MCF 10A (cell line): ENCODE data around the gene ABHD16B. TPM values are rescaled to one million over a fixed set of nuclear protein-coding genes. Genes with fewer than 3 reads are reported as not detected.

Source experiments
- BruUV-seq: library from RNA; stranded (reverse); fragments of 400-500 nt; replicated peaks from 2 replicates; lab custom pipeline; 2021; lab: Mats Ljungman, UMichigan
- CTCF ChIA-PET: fragments of 300-600 bp; sonication (Branson Sonifier 250); formaldehyde crosslinking; extraction: SDS; loops from one replicate; lab custom pipeline; 2021; ENCODE audit warnings: antibody characterized with exemption, inconsistent platforms; lab: Yijun Ruan, JAX
- POLR2A ChIA-PET: fragments of 300-600, 350-650 bp; sonication (Branson Sonifier 250); formaldehyde crosslinking; extraction: SDS; loops from one replicate; lab custom pipeline; 2020; ENCODE audit warnings: antibody characterized with exemption, inconsistent platforms; lab: Yijun Ruan, JAX
- DNase-seq: peaks from one replicate; pipeline ENCODE4 v3.0.0-alpha.2; 2018; ENCODE audit not compliant: unreplicated experiment
- H3K27ac Mint-ChIP-seq: one replicate; pipeline ENCODE4 v1.8.0; 2022; ENCODE audit warnings: mild to moderate bottlenecking, low read depth, mixed read lengths; ENCODE audit not compliant: unreplicated experiment
- H3K27me3 Mint-ChIP-seq: one replicate; pipeline ENCODE4 v1.8.0; 2022; ENCODE audit warnings: mixed read lengths; ENCODE audit not compliant: insufficient read depth, unreplicated experiment
- H3K36me3 Mint-ChIP-seq: one replicate; pipeline ENCODE4 v1.8.0; 2022; ENCODE audit warnings: mild to moderate bottlenecking, moderate library complexity, mixed read lengths; ENCODE audit not compliant: insufficient read depth, unreplicated experiment
- H3K4me1 Mint-ChIP-seq: one replicate; pipeline ENCODE4 v1.8.0; 2022; ENCODE audit warnings: mixed read lengths; ENCODE audit not compliant: insufficient read depth, unreplicated experiment
- H3K4me3 Mint-ChIP-seq: one replicate; pipeline ENCODE4 v1.8.0; 2022; ENCODE audit warnings: mild to moderate bottlenecking, moderate library complexity, mixed read lengths; ENCODE audit not compliant: unreplicated experiment
- H3K9me3 Mint-ChIP-seq: one replicate; pipeline ENCODE4 v1.8.0; 2022; ENCODE audit warnings: mixed read lengths; ENCODE audit not compliant: unreplicated experiment
- intact Hi-C: fragments of 100-400 bp; cut with micrococcal nuclease; formaldehyde crosslinking; loops from 2 replicates; pipeline ENCODE4 v1.14.1; 2022
- total RNA-seq: library from RNA; stranded (reverse); gene quantifications from 2 replicates; pipeline ENCODE4 v1.2.3, GENCODE V29; 2022
- TF ChIP-seq, protein P1 (sequence below): fragments of 200-600 bp; IDR thresholded peaks from one replicate; pipeline ENCODE4 v1.8.0; 2022; ENCODE audit warnings: antibody characterized with exemption, mild to moderate bottlenecking; ENCODE audit not compliant: unreplicated experiment

The ABHD16B gene
- total RNA-seq, 1 experiment from 2014 or later: not detected

DNA sequence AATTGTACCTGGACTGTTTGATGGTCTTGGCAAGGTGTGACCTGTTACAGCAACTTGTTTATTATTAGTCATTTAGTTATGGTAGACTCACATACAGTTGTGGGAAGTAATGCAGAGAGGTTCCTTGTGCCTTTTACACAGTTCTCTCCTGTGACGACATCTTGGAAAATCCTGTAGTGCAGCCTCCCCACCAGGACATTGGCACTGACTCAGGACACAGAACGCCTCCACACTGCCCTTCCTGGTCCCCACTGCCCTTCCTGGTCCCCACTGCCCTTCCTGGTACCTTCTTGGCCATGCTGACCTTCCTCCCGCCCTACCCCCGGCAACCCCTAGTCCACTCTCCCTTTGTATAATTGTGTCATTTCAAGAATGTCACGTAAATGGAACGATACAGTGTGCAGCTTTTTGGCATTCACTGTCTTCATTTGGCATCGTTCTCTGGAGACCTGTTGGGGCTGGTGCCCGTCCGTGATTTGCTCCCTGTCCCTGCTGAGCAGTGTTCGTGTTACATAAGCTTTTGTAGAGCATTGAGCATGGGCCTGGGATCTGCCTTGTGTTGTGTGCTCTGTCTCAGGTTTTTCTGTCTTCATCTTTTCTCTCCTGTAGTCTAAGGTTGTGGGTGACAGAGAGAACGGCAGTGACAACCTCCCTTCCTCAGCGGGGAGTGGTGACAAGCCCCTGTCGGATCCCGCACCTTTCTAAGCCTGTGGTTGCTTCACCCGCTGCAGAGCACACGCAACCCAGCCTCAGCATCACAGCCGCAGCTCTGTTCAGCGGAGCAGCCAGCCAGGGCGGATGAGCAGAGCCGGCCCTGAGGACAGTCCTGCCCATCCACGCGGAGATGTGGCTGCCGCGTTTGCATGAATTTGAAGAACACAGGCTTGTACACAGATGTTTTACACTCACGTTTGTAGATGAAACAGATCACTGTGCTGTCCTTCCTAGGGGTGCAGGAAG lies 28.2 kb downstream of the ABHD16B start:
- H3K27ac Mint-ChIP-seq: peak overlapping the region; percentile 79
- ChIA-PET POLR2A (interaction anchor here (0.7 to 3.1 kb wide), 3 partner anchors 24 to 311 kb away, joined by 3 to 21 read pairs (median 8); partner anchors contain the start of gene TPD52L2), CTCF (no interaction called here)
- H3K36me3 Mint-ChIP-seq: peaks cover 71% of the 10 kb centered on the region
- no TSS peak for BruUV-seq
- no peaks in the 10 kb centered on the region for H3K9me3 Mint-ChIP-seq
- H3K4me3 Mint-ChIP-seq: no peak overlapping the region
- DNase-seq: peak; percentile 67
- no peaks in the 10 kb centered on the region for H3K27me3 Mint-ChIP-seq
- TF ChIP-seq, protein P1, sequence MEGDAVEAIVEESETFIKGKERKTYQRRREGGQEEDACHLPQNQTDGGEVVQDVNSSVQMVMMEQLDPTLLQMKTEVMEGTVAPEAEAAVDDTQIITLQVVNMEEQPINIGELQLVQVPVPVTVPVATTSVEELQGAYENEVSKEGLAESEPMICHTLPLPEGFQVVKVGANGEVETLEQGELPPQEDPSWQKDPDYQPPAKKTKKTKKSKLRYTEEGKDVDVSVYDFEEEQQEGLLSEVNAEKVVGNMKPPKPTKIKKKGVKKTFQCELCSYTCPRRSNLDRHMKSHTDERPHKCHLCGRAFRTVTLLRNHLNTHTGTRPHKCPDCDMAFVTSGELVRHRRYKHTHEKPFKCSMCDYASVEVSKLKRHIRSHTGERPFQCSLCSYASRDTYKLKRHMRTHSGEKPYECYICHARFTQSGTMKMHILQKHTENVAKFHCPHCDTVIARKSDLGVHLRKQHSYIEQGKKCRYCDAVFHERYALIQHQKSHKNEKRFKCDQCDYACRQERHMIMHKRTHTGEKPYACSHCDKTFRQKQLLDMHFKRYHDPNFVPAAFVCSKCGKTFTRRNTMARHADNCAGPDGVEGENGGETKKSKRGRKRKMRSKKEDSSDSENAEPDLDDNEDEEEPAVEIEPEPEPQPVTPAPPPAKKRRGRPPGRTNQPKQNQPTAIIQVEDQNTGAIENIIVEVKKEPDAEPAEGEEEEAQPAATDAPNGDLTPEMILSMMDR: no peak
- intact Hi-C loops: no loop called here
- peaks cover 31% of the 10 kb centered on the region for H3K4me1 Mint-ChIP-seq

DNA sequence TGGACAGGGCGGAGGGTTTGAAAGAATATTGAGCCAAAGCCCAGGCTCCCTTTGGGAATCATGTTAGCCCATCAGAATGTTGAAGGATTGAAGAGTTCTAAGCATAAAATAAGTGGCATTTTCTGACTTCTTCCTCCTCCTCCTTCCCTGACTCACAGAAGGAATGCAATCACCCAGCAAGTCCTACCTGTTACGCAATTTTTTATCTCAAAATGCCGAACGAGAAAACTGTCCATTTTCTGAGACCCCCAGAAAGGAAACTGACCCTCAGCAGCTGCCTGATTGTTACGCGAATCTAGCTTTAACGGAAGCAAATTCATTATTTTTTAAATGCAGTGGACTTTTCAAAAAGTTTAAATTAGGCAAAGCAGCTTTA lies 28.9 kb downstream of the ABHD16B start:
- H3K27me3 Mint-ChIP-seq: no peaks in the 10 kb centered on the region
- H3K4me3 Mint-ChIP-seq: no peak overlapping the region
- H3K36me3 Mint-ChIP-seq: peaks cover 65% of the 10 kb centered on the region
- CTCF ChIA-PET: no interaction called here
- TSS peak; percentile 47 for BruUV-seq
- H3K9me3 Mint-ChIP-seq: no peaks in the 10 kb centered on the region
- DNase-seq: no peak
- peak overlapping the region; percentile 79 for H3K27ac Mint-ChIP-seq
- POLR2A ChIA-PET: interaction anchor here (0.7 to 5.0 kb wide), 4 partner anchors 16 to 312 kb away, joined by 3 to 45 read pairs (median 6); partner anchors contain the start of gene TPD52L2
- H3K4me1 Mint-ChIP-seq: peaks cover 27% of the 10 kb centered on the region
- intact Hi-C loops: no loop called here
- TF ChIP-seq, protein P1: no peak

DNA sequence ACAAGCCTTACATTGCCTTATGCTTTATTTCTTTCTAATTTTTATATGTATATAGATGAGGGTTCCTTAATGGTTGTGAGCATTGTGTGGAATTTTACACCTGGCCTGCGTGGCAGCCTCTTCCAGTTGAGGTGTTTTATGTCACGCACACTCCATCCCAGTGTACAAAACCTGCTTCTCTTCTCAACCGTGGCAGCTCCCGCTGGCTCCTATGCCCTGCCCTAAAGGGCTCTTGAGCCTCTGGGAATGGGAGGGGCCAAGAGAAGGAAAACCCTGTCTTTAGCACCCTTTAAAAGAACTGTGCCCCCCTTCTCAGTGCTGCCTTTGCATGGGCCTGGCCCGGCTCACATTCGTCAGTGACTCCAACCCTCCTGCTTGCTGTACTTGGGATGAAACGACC lies 29.3 kb downstream of the ABHD16B start:
- H3K4me1 Mint-ChIP-seq: peaks cover 23% of the 10 kb centered on the region
- CTCF ChIA-PET: interaction anchor here (0.7 kb wide), 1 partner anchor 17 kb away, joined by 3 read pairs; no protein-coding TSS in a partner anchor
- H3K4me3 Mint-ChIP-seq: no peak overlapping the region
- intact Hi-C loops: no loop called here
- POLR2A ChIA-PET: interaction anchor here (0.6 to 5.0 kb wide), 6 partner anchors 16 to 312 kb away, joined by 3 to 45 read pairs (median 5); partner anchors contain the start of genes PRPF6 and TPD52L2
- H3K27me3 Mint-ChIP-seq: no peaks in the 10 kb centered on the region
- no peak for DNase-seq
- H3K27ac Mint-ChIP-seq: no peak overlapping the region
- no peaks in the 10 kb centered on the region for H3K9me3 Mint-ChIP-seq
- TF ChIP-seq, protein P1: no peak
- peaks cover 60% of the 10 kb centered on the region for H3K36me3 Mint-ChIP-seq
- no TSS peak for BruUV-seq
